ENCODE measurements around the gene DIAPH2.

The DIAPH2 gene

GRCh38 chrX:96924581-96924980, 239.9 kb downstream of the DIAPH2 start:
- no peaks in the 10 kb centered on the region for H3K9me3 Mint-ChIP-seq
- H3K4me3 Mint-ChIP-seq = no peak overlapping the region
- no peaks in the 10 kb centered on the region for H3K27me3 Mint-ChIP-seq
- H3K4me1 Mint-ChIP-seq = no peaks in the 10 kb centered on the region
- H3K27ac Mint-ChIP-seq = no peak overlapping the region
- peaks cover 10% of the 10 kb centered on the region for H3K36me3 Mint-ChIP-seq

- H3K9me3 Mint-ChIP-seq = no peaks in the 10 kb centered on the region
- no peaks in the 10 kb centered on the region for H3K4me1 Mint-ChIP-seq
- H3K27me3 Mint-ChIP-seq = no peaks in the 10 kb centered on the region
- no peak overlapping the region for H3K4me3 Mint-ChIP-seq
- H3K36me3 Mint-ChIP-seq = peaks cover 5% of the 10 kb centered on the region
- no peak overlapping the region for H3K27ac Mint-ChIP-seq
These were observed 244.4 kb downstream of the DIAPH2 start for GRCh38 chrX:96929036-96929435.

DNA sequence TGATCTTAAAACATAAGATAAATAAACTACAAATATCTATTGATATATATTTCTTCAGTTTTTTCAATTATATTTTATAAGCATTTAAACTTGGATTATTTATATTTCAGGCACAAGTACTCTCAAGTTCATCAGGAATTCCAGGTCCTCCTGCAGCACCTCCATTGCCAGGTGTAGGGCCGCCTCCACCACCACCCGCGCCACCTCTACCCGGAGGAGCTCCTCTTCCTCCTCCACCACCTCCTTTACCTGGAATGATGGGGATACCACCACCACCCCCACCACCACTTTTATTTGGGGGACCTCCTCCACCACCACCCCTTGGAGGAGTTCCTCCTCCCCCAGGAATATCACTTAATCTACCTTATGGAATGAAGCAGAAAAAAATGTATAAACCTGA, 273.1 kb downstream of the DIAPH2 start:
- no peaks in the 10 kb centered on the region for H3K27me3 Mint-ChIP-seq

GRCh38 chrX:96971812-96972211, 287.2 kb downstream of the DIAPH2 start:
- Mint-ChIP-seq H3K36me3 (peaks cover 17% of the 10 kb centered on the region), H3K4me3 (no peak overlapping the region), H3K9me3 (no peaks in the 10 kb centered on the region), H3K27ac (no peak overlapping the region), H3K4me1 (no peaks in the 10 kb centered on the region), H3K27me3 (no peaks in the 10 kb centered on the region)

More for the DNA sequence above, 273.1 kb downstream of the DIAPH2 start:
- H3K27ac Mint-ChIP-seq = no peak overlapping the region
- no peak overlapping the region for H3K4me3 Mint-ChIP-seq
- H3K9me3 Mint-ChIP-seq = peaks cover 3% of the 10 kb centered on the region
- peaks cover 1% of the 10 kb centered on the region for H3K4me1 Mint-ChIP-seq
- H3K36me3 Mint-ChIP-seq = peaks cover 42% of the 10 kb centered on the region

DNA sequence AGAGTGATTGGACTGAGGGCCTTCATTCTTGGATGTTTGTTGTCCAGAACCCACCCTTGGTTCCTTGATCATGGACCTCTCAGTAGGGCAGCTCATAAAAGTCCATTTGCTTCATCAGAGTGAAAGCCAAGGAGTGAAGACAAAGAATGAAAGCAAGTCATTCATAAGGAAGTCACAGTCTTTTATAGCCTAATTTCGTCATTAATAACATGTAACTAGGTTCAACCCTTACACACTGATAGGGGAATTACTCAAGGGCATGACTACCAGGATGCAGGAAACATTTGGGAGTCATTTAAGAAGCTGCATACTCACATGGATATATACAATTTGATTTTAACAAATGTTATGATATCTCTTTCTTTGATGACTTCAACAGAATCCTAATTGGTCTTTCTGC, 294.3 kb downstream of the DIAPH2 start:
- Mint-ChIP-seq H3K4me3 (no peak overlapping the region), H3K36me3 (no peaks in the 10 kb centered on the region), H3K9me3 (no peaks in the 10 kb centered on the region), H3K27me3 (no peaks in the 10 kb centered on the region), H3K27ac (no peak overlapping the region), H3K4me1 (no peaks in the 10 kb centered on the region)

DNA sequence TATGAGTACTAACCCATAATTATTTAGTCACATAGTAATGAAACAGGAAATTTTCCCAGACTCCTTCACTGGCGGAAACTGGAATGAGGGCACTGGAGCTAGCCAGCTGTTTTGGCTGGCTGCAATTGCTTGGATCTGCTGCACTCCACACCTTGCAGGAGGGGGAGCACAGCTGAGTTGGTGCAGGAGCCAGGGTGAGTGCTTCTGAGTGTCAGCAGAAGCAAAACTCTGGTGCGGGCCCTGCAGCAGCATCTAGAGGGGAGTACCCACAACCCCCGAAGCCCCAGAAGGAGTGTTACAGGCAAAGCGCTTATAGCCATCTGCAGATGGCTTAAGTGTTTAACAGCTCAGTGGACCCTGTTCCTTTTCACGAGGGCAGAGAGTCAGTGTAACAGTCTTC, 295.1 kb downstream of the DIAPH2 start:
- H3K4me1 Mint-ChIP-seq = no peaks in the 10 kb centered on the region
- no peaks in the 10 kb centered on the region for H3K36me3 Mint-ChIP-seq
- no peak overlapping the region for H3K4me3 Mint-ChIP-seq
- H3K9me3 Mint-ChIP-seq = no peaks in the 10 kb centered on the region
- no peak overlapping the region for H3K27ac Mint-ChIP-seq
- no peaks in the 10 kb centered on the region for H3K27me3 Mint-ChIP-seq

GRCh38 chrX:96982161-96982560, 297.5 kb downstream of the DIAPH2 start:
- no peaks in the 10 kb centered on the region for H3K4me1 Mint-ChIP-seq
- no peaks in the 10 kb centered on the region for H3K36me3 Mint-ChIP-seq
- no peak overlapping the region for H3K27ac Mint-ChIP-seq
- no peak overlapping the region for H3K4me3 Mint-ChIP-seq
- no peaks in the 10 kb centered on the region for H3K9me3 Mint-ChIP-seq
- no peaks in the 10 kb centered on the region for H3K27me3 Mint-ChIP-seq

DNA sequence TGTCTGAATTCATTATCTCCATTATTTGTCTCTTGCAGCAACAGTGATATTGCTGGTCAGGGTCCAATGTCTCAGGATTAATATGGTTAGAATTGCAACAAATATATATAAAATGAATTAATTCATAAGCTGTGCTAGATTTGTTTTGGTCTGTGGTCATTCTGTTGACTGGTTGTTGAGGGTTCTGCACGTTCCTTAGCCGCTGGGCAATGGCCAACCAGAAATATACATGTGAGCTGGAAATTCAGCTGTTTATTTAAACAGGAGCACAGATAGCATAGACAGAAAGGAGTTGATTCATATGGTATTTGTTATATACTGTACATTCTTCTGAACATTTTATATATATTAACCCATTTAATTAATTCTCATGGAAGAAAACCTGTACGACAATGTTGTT, 299.9 kb downstream of the DIAPH2 start:
- Mint-ChIP-seq H3K9me3 (no peaks in the 10 kb centered on the region), H3K27me3 (no peaks in the 10 kb centered on the region), H3K27ac (no peak overlapping the region), H3K4me3 (no peak overlapping the region), H3K36me3 (no peaks in the 10 kb centered on the region), H3K4me1 (no peaks in the 10 kb centered on the region)

GRCh38 chrX:96985046-96985445, 300.4 kb downstream of the DIAPH2 start:
- no peak overlapping the region for H3K4me3 Mint-ChIP-seq
- H3K9me3 Mint-ChIP-seq = no peaks in the 10 kb centered on the region
- H3K27ac Mint-ChIP-seq = no peak overlapping the region
- H3K27me3 Mint-ChIP-seq = no peaks in the 10 kb centered on the region
- no peaks in the 10 kb centered on the region for H3K36me3 Mint-ChIP-seq
- no peaks in the 10 kb centered on the region for H3K4me1 Mint-ChIP-seq

DNA sequence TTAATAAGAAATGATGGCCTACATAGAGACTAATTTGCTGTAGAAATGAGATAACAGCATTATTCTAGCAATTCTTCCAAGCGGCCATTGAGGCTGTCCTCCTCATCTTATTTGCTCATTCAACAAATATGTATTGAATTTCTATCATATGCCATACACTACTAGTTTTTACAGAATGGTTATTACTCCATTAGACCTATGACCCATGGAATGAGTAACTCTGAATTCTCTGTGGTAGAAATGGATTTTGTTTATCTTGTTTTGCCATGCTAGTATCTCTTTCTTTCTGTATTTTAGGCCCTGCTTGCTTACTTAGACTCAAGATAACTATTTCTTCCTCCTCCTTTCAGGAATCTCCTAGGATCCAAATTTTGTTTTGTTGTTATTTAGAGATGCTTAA, 302.6 kb downstream of the DIAPH2 start:
- Mint-ChIP-seq H3K4me1 (no peaks in the 10 kb centered on the region), H3K27me3 (no peaks in the 10 kb centered on the region), H3K9me3 (no peaks in the 10 kb centered on the region), H3K27ac (no peak overlapping the region), H3K4me3 (no peak overlapping the region), H3K36me3 (no peaks in the 10 kb centered on the region)

DNA sequence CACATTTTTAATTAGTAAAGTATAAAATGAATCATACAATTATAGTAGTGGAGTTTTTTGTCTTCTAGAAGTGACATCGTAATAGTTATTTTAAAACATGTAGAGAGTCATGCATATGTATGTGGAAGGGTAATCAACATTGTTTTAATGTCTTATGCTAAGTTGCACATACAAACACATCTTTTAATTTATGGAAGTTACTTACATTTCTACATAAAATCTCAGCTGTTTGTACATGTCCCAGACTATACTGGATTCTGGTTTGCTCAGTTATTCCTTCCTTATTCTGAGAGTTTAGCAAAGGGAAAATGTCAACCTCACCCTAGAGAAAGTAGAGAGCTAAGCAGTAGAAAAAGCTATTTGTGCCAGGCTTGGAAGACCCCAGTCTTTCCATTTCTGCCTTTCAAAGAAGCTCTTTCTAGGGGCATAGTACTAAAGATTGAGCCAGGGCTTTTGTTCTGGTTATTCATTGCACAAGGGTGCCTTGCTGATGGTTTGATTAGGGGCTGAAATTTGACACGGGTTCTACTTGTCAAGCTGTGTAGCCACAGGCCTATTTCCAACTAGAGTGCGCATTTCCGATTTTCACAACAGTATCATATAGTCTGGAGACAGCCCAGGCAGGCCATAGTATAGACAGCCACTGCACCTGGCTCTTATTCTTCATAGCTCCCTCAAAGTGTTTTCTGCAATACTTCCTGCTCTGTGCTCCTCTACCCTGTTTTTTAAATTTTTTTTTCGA, 305.4 kb downstream of the DIAPH2 start:
- peaks cover 10% of the 10 kb centered on the region for H3K36me3 Mint-ChIP-seq
- no peaks in the 10 kb centered on the region for H3K9me3 Mint-ChIP-seq
- H3K4me3 Mint-ChIP-seq = no peak overlapping the region
- H3K27ac Mint-ChIP-seq = no peak overlapping the region
- H3K4me1 Mint-ChIP-seq = no peaks in the 10 kb centered on the region
- H3K27me3 Mint-ChIP-seq = no peaks in the 10 kb centered on the region

DNA sequence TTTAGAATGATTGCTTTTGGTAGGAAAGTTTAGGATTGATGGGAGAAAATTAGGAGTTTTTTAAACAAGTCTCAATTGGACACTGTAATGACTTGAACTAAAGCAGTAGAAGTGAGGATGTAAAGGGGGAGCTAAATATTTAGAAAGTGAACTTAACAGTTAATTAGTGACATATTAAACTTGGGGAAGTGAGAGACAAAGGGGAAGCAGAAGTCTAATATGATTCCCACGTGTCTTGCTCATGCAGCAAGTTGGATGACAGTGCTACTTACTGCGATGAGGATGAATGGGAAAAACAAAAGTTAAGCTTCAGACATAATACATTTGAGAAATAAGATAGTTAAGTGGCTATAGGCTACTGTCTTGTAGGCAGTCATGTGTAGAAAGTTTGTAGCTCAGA, 309.5 kb downstream of the DIAPH2 start:
- H3K9me3 Mint-ChIP-seq = no peaks in the 10 kb centered on the region
- H3K4me3 Mint-ChIP-seq = no peak overlapping the region
- peaks cover 10% of the 10 kb centered on the region for H3K36me3 Mint-ChIP-seq
- no peak overlapping the region for H3K27ac Mint-ChIP-seq
- H3K27me3 Mint-ChIP-seq = no peaks in the 10 kb centered on the region
- H3K4me1 Mint-ChIP-seq = no peaks in the 10 kb centered on the region

DNA sequence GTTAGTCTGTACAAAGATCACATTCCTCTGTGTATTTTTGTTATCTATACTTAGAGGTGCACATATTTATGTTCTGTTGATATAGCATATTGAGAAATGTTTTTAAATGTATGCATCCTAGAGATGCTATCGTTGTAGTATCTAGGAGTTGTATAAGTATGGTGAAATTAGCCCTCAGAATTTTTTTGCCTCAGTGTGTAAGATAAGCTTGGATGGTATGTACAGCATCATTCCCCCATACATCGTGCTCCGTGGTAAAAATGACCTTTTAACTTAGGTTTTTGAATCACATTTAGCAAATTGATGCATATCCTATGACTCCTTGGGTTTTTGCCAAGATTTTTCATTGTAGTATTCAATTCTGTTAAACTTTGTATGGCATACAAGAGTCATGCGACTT, 312.6 kb downstream of the DIAPH2 start:
- Mint-ChIP-seq H3K9me3 (no peaks in the 10 kb centered on the region), H3K27ac (no peak overlapping the region), H3K4me3 (no peak overlapping the region), H3K27me3 (no peaks in the 10 kb centered on the region), H3K36me3 (peaks cover 10% of the 10 kb centered on the region), H3K4me1 (no peaks in the 10 kb centered on the region)

- Mint-ChIP-seq H3K4me1 (no peaks in the 10 kb centered on the region), H3K9me3 (no peaks in the 10 kb centered on the region), H3K36me3 (no peaks in the 10 kb centered on the region), H3K27ac (no peak overlapping the region), H3K4me3 (no peak overlapping the region), H3K27me3 (no peaks in the 10 kb centered on the region)
These were observed 316.2 kb downstream of the DIAPH2 start for GRCh38 chrX:97000682-97001368.

DNA sequence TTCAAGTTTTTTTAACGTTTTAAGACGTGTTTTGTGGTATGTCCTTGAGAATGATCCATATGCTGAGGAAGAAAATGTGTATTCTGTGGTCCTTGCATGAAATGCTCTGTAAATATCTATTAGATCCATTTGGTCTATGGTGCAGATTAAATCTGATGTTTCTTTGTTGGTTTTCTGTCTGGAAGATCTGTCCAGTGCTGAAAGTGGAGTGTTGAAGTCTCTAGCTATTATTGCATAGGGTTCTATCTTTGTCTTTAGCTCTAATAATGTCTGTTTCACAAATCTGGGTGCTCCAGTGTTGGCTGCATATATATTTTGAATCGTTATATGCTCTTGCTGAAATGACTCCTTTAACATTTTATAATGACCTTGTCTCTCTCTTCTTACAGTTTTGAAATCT, 321.5 kb downstream of the DIAPH2 start:
- Mint-ChIP-seq H3K4me3 (no peak overlapping the region), H3K4me1 (no peaks in the 10 kb centered on the region), H3K27ac (no peak overlapping the region), H3K9me3 (no peaks in the 10 kb centered on the region), H3K36me3 (no peaks in the 10 kb centered on the region), H3K27me3 (no peaks in the 10 kb centered on the region)

- H3K9me3 Mint-ChIP-seq = no peaks in the 10 kb centered on the region
- no peak overlapping the region for H3K4me3 Mint-ChIP-seq
- no peaks in the 10 kb centered on the region for H3K4me1 Mint-ChIP-seq
- H3K27me3 Mint-ChIP-seq = no peaks in the 10 kb centered on the region
- no peak overlapping the region for H3K27ac Mint-ChIP-seq
- H3K36me3 Mint-ChIP-seq = peaks cover 1% of the 10 kb centered on the region
These were observed 324.7 kb downstream of the DIAPH2 start for GRCh38 chrX:97009391-97009790.

DNA sequence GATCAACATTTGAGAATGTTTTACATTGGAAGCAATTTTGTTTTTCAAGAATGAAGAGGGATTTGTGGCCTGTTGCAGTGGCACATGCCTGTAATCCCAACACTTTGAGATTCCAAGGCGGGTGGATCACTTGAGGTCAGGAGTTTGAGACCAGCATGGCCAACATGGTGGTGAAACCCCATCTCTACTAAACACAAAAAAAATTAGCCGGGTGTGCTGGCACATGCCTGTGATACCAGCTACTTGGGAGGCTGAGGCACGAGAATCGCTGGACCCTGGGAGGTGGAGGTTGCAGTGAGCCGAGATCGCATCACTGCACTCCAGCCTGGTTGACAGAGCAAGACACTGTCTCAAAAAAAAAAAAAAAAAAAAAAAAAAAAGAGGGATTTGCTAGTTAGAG, 326.9 kb downstream of the DIAPH2 start:
- Mint-ChIP-seq H3K9me3 (no peaks in the 10 kb centered on the region), H3K27me3 (no peaks in the 10 kb centered on the region), H3K4me3 (no peak overlapping the region), H3K4me1 (no peaks in the 10 kb centered on the region), H3K27ac (no peak overlapping the region), H3K36me3 (peaks cover 1% of the 10 kb centered on the region)

Measured in activated naive CD4-positive, alpha-beta T cell treated with anti-CD3 and anti-CD28 coated beads, Interleukin-2, amount 50 U/mL, for 24 hours (primary cell).